Vagina (tissue), 2 donors: ENCODE data around the gene PDCD1.

Experiments
- CTCF ChIP-seq, 3 experiments: fragments of 450-650 bp in 2 of 3; fragments of 200-600 bp in 1 of 3; sonication (generic) in 1 of 3; IDR thresholded peaks; one replicate each; pipeline ENCODE4 v1.5.1; 2017 to 2019; ENCODE audit warnings: antibody characterized with exemption in 3 of 3, mild to moderate bottlenecking in 2 of 3, moderate library complexity in 2 of 3
- POLR2A ChIP-seq, 2 donors: fragments of 450-650 bp; IDR thresholded peaks; one replicate each; pipeline ENCODE4 v1.6.1; 2017; ENCODE audit warnings: antibody characterized with exemption in 2 of 2, mild to moderate bottlenecking in 2 of 2, moderate library complexity in 2 of 2
- POLR2AphosphoS5 ChIP-seq, 2 donors: sonication (generic); formaldehyde crosslinking; IDR thresholded peaks; one replicate each; pipeline ENCODE4 v1.9.0; 2017; ENCODE audit warnings: antibody characterized with exemption in 2 of 2, mild to moderate bottlenecking in 2 of 2, low read depth in 1 of 2; ENCODE audit not compliant: insufficient read depth in 1 of 2

DNA sequence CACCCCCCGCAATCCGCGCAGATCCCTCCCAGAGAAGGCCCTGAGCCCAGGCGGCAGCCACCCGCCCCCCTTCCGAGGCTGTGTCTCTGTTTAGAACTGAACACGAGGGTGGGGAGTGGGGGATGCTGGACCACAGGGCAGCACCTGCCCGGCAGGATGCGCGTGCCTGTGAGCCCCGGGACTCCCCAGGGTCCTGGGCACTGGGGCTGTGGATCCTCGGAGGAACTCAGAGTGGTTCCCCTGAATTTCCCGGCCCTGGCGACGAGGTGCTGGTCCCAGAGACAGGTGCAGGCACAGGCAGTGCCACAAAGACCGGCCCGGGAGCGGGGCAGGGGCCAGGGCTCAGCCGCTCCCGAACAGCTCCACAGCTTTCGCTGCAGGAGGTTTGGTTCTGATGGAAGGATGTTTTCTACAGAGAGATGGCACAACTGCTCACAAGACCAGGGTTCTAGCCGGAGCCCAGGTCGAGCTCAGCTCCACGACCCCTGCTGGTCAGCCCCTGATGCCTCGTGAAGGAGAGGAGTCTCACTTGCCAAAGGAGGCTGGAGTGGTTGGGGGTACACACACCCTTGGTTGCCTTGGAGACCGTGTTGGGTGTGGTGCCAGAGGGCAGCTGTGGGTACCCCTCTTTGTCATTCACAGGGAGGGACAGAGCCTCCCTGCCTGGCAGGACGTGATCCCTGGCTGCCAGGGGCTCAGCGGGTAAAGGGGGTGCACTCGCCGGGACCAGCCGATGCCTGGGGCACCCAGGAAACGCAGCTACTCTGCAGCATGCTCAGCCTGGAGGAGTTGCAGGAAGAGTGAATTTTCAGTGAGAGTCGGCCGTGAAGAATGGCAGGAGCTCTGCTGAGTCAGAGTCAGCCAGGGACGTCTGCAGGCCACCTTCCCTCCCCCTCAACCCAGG, 54.1 kb downstream of the PDCD1 start:
- no peak for TF ChIP-seq CTCF (IDR thresholded peaks at IDR 0.05)
- no peak for TF ChIP-seq POLR2A (IDR thresholded peaks at IDR 0.05)
- TF ChIP-seq POLR2AphosphoS5 (IDR thresholded peaks at IDR 0.05; ENCODE audit: insufficient read depth in 1 of 2, low read depth in 1 of 2) = no peak
